ENCODE measurements around the gene CLK1. TPM values are rescaled to one million over a fixed set of nuclear protein-coding genes. Genes with fewer than 3 reads are reported as not detected.
A peak's percentile ranks its signal among the peaks of the same experiment; 100 is the strongest.
"Not testable (repeated sequence)": the region's sequence is repeated elsewhere in the genome, so short reads cannot be mapped to it uniquely, and the experiment has no call there.

CLK1 gene
- total RNA-seq, 1 donor from 2014 or later = 96.1 TPM

DNA sequence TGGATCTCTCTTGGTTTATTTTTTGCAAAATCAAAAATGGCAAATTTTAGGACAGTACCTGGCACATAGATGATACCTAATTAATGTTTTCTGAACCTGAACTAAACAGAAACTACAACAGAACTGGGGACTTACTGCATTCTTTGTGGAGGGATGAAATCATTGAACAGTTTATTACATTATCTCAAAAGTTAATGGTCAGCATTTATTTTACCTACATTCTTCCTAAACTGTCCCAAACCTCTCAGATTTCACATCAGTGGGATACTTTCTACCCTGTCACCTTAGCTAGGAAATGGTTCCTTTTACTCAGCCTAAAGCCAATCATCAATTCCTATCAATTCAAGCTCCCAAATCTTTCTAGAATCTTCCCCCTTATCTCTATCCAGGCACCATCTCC, 35.0 kb upstream of the CLK1 start:
- Histone ChIP-seq H3K27me3 (ENCODE audit: control insufficient read depth, insufficient read depth, low read length) (no peaks in the 10 kb centered on the region), H3K4me3 (ENCODE audit: low read depth, low read length) (no peak overlapping the region), H3K36me3 (ENCODE audit: control insufficient read depth, insufficient read depth, low read length) (peaks cover 6% of the 10 kb centered on the region)
- TF ChIP-seq, protein P1, sequence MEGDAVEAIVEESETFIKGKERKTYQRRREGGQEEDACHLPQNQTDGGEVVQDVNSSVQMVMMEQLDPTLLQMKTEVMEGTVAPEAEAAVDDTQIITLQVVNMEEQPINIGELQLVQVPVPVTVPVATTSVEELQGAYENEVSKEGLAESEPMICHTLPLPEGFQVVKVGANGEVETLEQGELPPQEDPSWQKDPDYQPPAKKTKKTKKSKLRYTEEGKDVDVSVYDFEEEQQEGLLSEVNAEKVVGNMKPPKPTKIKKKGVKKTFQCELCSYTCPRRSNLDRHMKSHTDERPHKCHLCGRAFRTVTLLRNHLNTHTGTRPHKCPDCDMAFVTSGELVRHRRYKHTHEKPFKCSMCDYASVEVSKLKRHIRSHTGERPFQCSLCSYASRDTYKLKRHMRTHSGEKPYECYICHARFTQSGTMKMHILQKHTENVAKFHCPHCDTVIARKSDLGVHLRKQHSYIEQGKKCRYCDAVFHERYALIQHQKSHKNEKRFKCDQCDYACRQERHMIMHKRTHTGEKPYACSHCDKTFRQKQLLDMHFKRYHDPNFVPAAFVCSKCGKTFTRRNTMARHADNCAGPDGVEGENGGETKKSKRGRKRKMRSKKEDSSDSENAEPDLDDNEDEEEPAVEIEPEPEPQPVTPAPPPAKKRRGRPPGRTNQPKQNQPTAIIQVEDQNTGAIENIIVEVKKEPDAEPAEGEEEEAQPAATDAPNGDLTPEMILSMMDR (IDR thresholded peaks at IDR 0.05; ENCODE audit: insufficient read depth, low read length, severe bottlenecking) = no peak
- no peak for DNase-seq (ENCODE audit: low read depth)
- no peak for FAIRE-seq

DNA sequence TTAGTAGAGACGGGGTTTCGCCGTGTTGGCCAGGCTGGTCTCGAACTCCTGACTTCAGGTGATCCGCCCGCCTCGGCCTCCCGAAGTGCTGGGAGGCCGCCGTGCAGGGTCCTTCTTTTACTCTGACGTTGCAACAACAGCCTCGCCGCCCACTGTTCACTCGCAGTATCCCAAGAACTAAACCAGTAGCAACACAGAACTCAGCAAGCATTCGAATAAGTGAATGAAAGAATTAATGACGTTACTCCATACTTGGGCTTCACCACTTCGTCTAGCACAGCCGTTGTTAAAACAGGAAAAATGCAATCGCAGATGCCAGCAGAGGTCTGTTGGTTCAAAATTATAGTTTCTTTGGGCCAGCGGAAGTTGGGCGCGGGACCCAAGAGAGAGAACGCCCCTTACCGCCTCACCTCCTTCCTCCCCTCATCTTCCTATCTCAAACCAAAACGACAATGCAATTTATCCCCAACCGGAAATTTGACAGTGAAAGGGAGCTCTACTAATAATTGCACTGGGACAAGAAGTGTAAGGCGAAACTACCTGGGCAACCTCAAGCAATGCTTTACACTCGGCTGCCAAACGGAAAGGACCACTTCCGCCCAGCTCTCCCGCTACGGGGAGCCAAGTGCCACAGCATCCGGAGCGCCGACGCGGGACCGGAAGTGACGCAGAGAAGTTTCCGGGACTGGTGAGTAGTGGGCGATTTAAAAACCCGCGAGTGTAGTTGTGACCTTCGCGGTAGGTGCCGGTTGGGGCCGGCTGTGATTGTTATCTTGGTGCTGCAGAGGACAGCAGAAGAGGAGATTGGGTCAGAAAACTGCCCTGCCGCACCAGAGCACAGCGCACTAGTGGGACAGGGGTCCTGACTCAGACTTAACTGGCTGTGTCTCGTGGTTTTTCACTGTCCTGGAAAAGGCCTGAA, 24.5 kb upstream of the CLK1 start, which contains the start of the genes NIF3L1 and PPIL3:
Gene NIF3L1, plus strand, starts transcription at position 668 of the 922 bp plus-strand sequence. CDS start 2,573 bp downstream, outside the sequence.
Gene PPIL3, minus strand, starts transcription at position 374 of the 922 bp plus-strand sequence. CDS start 1,462 bp downstream, outside the sequence.
- Histone ChIP-seq H3K4me3 (ENCODE audit: low read depth, low read length) (peak within 1 kb of the TSS; percentile 57), H3K27me3 (ENCODE audit: control insufficient read depth, insufficient read depth, low read length) (no peaks in the 10 kb centered on the region), H3K36me3 (ENCODE audit: control insufficient read depth, insufficient read depth, low read length) (peaks cover 3% of the 10 kb centered on the region)
- peak; percentile 93 for DNase-seq (ENCODE audit: low read depth)
- TF ChIP-seq, protein P1 (IDR thresholded peaks at IDR 0.05; ENCODE audit: insufficient read depth, low read length, severe bottlenecking) = no peak
- no peak for FAIRE-seq

DNA sequence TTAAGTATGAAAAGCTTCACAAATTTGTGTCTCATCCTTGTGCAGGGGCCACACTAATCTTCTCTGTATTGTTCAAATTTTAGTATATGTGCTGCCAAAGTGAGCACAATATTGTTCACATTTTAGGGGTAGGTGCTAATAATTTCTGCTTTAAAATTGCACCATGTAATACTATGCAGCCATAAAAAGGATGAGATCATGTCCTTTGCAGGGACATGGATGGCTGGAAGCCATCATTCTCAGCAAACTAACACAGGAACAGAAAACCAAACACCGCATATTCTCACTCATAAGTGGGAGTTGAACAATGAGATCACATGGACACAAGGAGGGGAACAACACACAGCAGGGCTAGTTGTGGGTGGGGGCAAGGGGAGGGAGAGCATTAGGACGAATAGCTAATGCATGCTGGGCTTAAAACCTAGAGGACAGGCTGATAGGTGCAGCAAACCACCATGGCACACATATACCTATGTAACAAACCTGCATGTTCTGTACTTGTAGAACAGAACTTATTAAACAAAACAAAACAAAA, 17.3 kb upstream of the CLK1 start:
- H3K36me3 ChIP-seq (ENCODE audit: control insufficient read depth, insufficient read depth, low read length) = peaks cover 10% of the 10 kb centered on the region

DNA sequence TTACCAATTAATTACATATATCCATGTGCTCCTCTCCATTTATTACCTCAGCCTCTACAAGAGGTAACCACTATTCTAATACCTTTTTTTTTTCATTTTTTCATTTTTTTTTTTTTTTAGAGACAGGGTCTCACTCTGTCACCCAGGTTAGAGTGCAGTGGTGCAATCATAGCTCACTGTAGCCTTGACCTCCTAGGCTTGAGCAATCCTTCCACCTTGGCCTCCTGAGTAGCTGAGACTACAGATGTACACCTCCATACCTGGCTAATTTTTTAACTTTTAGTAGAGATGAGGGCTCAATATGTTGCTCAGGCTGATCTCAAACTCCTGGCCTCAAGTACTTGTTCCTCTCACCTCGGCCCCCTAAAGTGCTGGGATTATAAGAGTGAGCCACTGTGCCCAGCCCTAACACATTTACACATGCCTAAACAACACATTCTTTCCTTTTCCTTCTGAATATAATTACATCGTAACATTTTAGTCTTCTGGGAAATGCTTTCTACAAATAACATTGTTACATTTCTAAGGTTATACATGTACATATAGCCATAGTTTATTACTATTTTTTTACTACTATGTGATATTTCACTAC, 13.9 kb upstream of the CLK1 start:
- H3K4me3 ChIP-seq (ENCODE audit: low read depth, low read length) = no peak overlapping the region
- DNase-seq (ENCODE audit: low read depth) (no peak), FAIRE-seq (no peak)
- TF ChIP-seq, protein P1 (IDR thresholded peaks at IDR 0.05; ENCODE audit: insufficient read depth, low read length, severe bottlenecking) = no peak
- H3K27me3 ChIP-seq (ENCODE audit: control insufficient read depth, insufficient read depth, low read length) = no peaks in the 10 kb centered on the region
- peaks cover 6% of the 10 kb centered on the region for H3K36me3 ChIP-seq (ENCODE audit: control insufficient read depth, insufficient read depth, low read length)

More for the DNA sequence above, 17.3 kb upstream of the CLK1 start:
- not testable (repeated sequence) for H3K27me3 ChIP-seq (ENCODE audit: control insufficient read depth, insufficient read depth, low read length); FAIRE-seq; H3K4me3 ChIP-seq (ENCODE audit: low read depth, low read length); DNase-seq (ENCODE audit: low read depth)

DNA sequence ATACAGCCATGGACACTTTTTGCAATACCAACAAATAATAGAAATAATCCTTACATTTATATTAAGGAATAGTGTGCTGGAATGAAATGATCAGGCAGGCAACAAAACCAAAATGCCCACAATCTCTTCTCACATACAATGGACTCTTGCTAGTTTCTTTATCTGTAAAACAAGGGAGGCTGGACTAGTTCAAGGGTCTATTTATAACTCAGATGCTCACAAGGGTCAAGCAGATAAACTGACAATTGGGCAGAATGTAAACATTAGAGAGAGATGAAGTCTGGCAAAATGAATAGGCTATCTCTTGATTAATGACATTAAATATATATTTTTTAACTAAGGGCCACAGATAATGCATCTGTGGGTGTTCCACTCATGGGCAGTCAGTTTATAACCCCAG, 13.0 kb upstream of the CLK1 start:
- FAIRE-seq = no peak
- DNase-seq (ENCODE audit: low read depth) = no peak
- peaks cover 6% of the 10 kb centered on the region for H3K36me3 ChIP-seq (ENCODE audit: control insufficient read depth, insufficient read depth, low read length)
- no peaks in the 10 kb centered on the region for H3K27me3 ChIP-seq (ENCODE audit: control insufficient read depth, insufficient read depth, low read length)
- no peak overlapping the region for H3K4me3 ChIP-seq (ENCODE audit: low read depth, low read length)
- TF ChIP-seq, protein P1 (IDR thresholded peaks at IDR 0.05; ENCODE audit: insufficient read depth, low read length, severe bottlenecking) = no peak

DNA sequence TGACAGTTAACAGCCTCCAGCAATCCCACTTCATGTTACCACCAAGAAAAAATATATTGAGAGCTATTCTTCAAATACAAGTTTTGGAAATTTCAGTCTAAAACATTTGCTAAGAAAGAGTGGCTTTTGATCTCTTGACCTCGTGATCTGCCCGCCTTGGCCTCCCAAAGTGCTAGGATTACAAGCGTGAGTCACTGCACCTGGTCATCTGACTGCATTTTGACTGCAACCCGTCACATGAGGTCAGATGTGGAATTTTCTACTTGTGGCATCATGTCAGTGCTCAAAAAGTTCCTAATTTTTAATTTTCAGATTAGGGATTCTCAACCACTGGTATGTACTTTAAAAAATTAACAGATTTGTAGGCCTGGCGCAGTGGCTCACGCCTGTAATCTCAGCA, 9.1 kb upstream of the CLK1 start:
- Histone ChIP-seq H3K36me3 (ENCODE audit: control insufficient read depth, insufficient read depth, low read length) (peaks cover 3% of the 10 kb centered on the region), H3K27me3 (ENCODE audit: control insufficient read depth, insufficient read depth, low read length) (no peaks in the 10 kb centered on the region), H3K4me3 (ENCODE audit: low read depth, low read length) (no peak overlapping the region)
- TF ChIP-seq, protein P1 (IDR thresholded peaks at IDR 0.05; ENCODE audit: insufficient read depth, low read length, severe bottlenecking) = no peak
- no peak for FAIRE-seq
- no peak for DNase-seq (ENCODE audit: low read depth)
